IPS-18a (cell line): ENCODE measurements around the gene PTPRC.

ENCODE experiments used
- H3K27ac ChIP-seq: one replicate; pipeline ENCODE4 v1.5.1; 2013; ENCODE audit warnings: low read length
- H3K27me3 ChIP-seq: one replicate; pipeline ENCODE4 v1.6.1; 2013; ENCODE audit warnings: mild to moderate bottlenecking, low read length; ENCODE audit not compliant: control insufficient read depth, insufficient read depth
- H3K36me3 ChIP-seq: one replicate; pipeline ENCODE4 v1.6.1; 2013; ENCODE audit warnings: low read depth, low read length; ENCODE audit not compliant: control insufficient read depth
- H3K4me1 ChIP-seq: one replicate; pipeline ENCODE4 v1.6.1; 2013; ENCODE audit warnings: low read depth, low read length; ENCODE audit not compliant: control insufficient read depth
- H3K4me3 ChIP-seq: one replicate; pipeline ENCODE4 v1.5.1; 2013; ENCODE audit warnings: low read length
- H3K9ac ChIP-seq: one replicate; pipeline ENCODE4 v1.6.1; 2013; ENCODE audit warnings: mild to moderate bottlenecking, low read length, moderate library complexity
- H3K9me3 ChIP-seq: one replicate; pipeline ENCODE4 v1.6.1; 2013; ENCODE audit warnings: low read depth, low read length; ENCODE audit not compliant: control insufficient read depth

The PTPRC gene

DNA sequence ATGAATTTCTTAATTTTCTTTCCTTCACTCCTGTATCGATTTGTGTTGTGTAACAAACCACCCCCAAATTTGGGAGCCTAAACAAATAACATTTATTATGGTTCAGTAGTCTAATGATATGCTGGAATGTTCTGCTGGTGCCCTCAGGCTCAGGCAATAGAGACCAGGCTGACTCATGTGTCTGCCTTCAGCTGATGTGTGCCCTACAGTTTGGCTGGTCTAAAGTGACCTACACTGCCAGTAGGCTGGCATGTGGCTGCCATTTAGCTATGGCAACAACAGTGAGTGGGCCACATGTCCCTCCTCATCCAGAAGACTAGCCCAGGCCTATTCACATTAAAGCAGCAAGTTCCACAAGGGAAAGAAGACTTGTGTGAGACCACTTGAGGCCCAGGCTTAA, 115.8 kb downstream of the PTPRC start:
- H3K36me3 ChIP-seq: no peaks in the 10 kb centered on the region
- H3K27ac ChIP-seq: no peak overlapping the region
- H3K9ac ChIP-seq: no peak overlapping the region
- no peaks in the 10 kb centered on the region for H3K27me3 ChIP-seq
- H3K4me3 ChIP-seq: no peak overlapping the region
- H3K9me3 ChIP-seq: no peaks in the 10 kb centered on the region
- H3K4me1 ChIP-seq: no peaks in the 10 kb centered on the region

GRCh38 chr1:198755715-198756114, 116.9 kb downstream of the PTPRC start:
- no peak overlapping the region for H3K9ac ChIP-seq
- H3K4me3 ChIP-seq: no peak overlapping the region
- no peaks in the 10 kb centered on the region for H3K4me1 ChIP-seq
- no peaks in the 10 kb centered on the region for H3K27me3 ChIP-seq
- H3K9me3 ChIP-seq: no peaks in the 10 kb centered on the region
- H3K27ac ChIP-seq: no peak overlapping the region
- H3K36me3 ChIP-seq: no peaks in the 10 kb centered on the region

DNA sequence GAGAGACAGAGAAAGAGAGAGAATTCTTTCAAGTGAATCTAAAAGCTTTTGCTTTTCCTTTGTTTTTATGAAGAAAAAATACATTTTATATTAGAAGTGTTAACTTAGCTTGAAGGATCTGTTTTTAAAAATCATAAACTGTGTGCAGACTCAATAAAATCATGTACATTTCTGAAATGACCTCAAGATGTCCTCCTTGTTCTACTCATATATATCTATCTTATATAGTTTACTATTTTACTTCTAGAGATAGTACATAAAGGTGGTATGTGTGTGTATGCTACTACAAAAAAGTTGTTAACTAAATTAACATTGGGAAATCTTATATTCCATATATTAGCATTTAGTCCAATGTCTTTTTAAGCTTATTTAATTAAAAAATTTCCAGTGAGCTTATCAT, 117.6 kb downstream of the PTPRC start:
- H3K27me3 ChIP-seq: no peaks in the 10 kb centered on the region
- no peak overlapping the region for H3K9ac ChIP-seq
- H3K27ac ChIP-seq: no peak overlapping the region
- no peaks in the 10 kb centered on the region for H3K4me1 ChIP-seq
- no peaks in the 10 kb centered on the region for H3K9me3 ChIP-seq
- no peak overlapping the region for H3K4me3 ChIP-seq
- no peaks in the 10 kb centered on the region for H3K36me3 ChIP-seq

GRCh38 chr1:198761859-198762616, 123.2 kb downstream of the PTPRC start:
- Histone ChIP-seq H3K27ac (no peak overlapping the region), H3K27me3 (no peaks in the 10 kb centered on the region)

GRCh38 chr1:198763298-198763714, 124.5 kb downstream of the PTPRC start:
- no peaks in the 10 kb centered on the region for H3K4me1 ChIP-seq
- H3K36me3 ChIP-seq: no peaks in the 10 kb centered on the region
- H3K27ac ChIP-seq: no peak overlapping the region
- no peak overlapping the region for H3K4me3 ChIP-seq
- no peak overlapping the region for H3K9ac ChIP-seq
- H3K9me3 ChIP-seq: no peaks in the 10 kb centered on the region
- no peaks in the 10 kb centered on the region for H3K27me3 ChIP-seq

More at GRCh38 chr1:198761859-198762616, 123.2 kb downstream of the PTPRC start:
- Histone ChIP-seq H3K4me3 (no peak overlapping the region), H3K9me3 (no peaks in the 10 kb centered on the region), H3K9ac (no peak overlapping the region), H3K4me1 (no peaks in the 10 kb centered on the region), H3K36me3 (no peaks in the 10 kb centered on the region)

DNA sequence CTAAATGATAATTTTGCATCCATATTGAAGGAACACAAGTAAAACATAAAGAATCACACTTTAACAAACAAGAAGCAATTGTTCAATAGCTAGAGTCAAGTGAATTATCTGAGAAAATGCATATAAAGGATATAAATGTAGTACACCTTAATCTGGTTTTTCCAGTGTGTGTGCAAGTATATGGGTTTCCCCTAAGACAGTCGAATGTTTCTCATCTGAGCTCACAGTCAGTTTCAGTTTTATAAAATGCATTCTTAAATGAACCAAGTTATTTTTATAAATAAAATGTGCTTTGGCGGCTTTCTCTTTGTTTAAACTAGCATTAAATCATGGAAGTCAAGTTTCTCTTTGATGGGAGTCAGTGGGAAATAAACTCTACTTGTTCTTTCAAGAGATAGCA, 125.9 kb downstream of the PTPRC start:
- no peak overlapping the region for H3K4me3 ChIP-seq
- no peak overlapping the region for H3K9ac ChIP-seq
- peaks cover 3% of the 10 kb centered on the region for H3K4me1 ChIP-seq
- H3K27me3 ChIP-seq: no peaks in the 10 kb centered on the region
- H3K36me3 ChIP-seq: no peaks in the 10 kb centered on the region
- H3K9me3 ChIP-seq: no peaks in the 10 kb centered on the region
- no peak overlapping the region for H3K27ac ChIP-seq

GRCh38 chr1:198765416-198765815, 126.6 kb downstream of the PTPRC start:
- Histone ChIP-seq H3K27ac (no peak overlapping the region), H3K36me3 (no peaks in the 10 kb centered on the region), H3K9ac (no peak overlapping the region), H3K27me3 (no peaks in the 10 kb centered on the region), H3K9me3 (no peaks in the 10 kb centered on the region), H3K4me1 (peaks cover 6% of the 10 kb centered on the region), H3K4me3 (no peak overlapping the region)

DNA sequence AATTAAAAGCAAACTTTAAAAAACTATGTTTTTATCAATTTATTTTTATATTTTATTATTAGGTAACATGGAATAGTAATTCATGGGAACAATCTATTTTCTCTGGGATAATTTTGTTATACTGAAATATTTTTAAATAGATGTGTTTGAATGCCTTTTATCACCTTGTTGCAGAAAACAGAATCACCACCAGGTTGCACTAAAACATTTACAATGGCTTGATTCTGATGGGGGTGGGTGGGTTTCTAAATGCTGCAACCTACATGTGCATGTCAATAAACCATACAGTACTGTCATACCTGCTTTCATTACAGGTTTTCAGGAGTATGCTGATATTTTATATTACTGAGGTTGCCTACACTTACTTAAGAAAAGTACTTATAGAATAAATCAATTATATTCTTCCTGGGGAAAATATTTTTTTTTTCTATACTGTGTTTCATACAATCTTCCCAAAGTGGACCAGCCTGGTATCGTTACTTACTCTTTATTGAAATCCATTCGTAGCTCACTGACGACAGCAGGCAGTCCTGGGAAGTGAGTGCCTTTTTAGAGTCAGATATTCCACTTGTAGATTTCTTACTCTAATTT, 132.8 kb downstream of the PTPRC start:
- no peak overlapping the region for H3K9ac ChIP-seq
- no peak overlapping the region for H3K27ac ChIP-seq
- no peaks in the 10 kb centered on the region for H3K27me3 ChIP-seq

DNA sequence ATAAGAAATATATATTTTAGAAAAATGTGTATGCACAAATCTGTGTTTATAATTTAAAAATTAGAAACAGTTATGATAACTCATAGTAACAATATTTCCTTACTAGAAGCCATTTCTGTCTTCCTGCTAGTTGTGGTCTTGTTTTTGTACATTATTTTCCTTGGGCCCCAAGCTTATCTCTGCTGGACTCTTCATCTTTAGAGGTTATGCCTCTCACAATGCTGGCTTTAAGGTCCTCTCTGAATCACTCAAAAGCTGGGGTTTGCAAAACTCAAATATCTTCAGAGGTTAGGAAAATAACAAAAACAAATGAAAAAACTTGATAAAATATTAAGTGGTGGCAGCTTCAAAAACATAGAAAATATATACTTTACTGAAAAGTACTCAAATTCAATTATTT, 133.8 kb downstream of the PTPRC start:
- Histone ChIP-seq H3K27me3 (no peaks in the 10 kb centered on the region), H3K4me1 (peaks cover 9% of the 10 kb centered on the region), H3K4me3 (no peak overlapping the region), H3K27ac (no peak overlapping the region), H3K36me3 (no peaks in the 10 kb centered on the region), H3K9me3 (no peaks in the 10 kb centered on the region), H3K9ac (no peak overlapping the region)

More for the DNA sequence above, 132.8 kb downstream of the PTPRC start:
- no peaks in the 10 kb centered on the region for H3K36me3 ChIP-seq
- peaks cover 6% of the 10 kb centered on the region for H3K4me1 ChIP-seq
- no peak overlapping the region for H3K4me3 ChIP-seq
- no peaks in the 10 kb centered on the region for H3K9me3 ChIP-seq

- H3K4me1 ChIP-seq: peaks cover 12% of the 10 kb centered on the region
- H3K36me3 ChIP-seq: no peaks in the 10 kb centered on the region
- no peaks in the 10 kb centered on the region for H3K27me3 ChIP-seq
- H3K9me3 ChIP-seq: no peaks in the 10 kb centered on the region
- H3K4me3 ChIP-seq: no peak overlapping the region
- no peak overlapping the region for H3K9ac ChIP-seq
- no peak overlapping the region for H3K27ac ChIP-seq
Measured at GRCh38 chr1:198773030-198773429, 134.2 kb downstream of the PTPRC start.

- Histone ChIP-seq H3K9me3 (no peaks in the 10 kb centered on the region), H3K4me3 (no peak overlapping the region), H3K27ac (no peak overlapping the region), H3K4me1 (peaks cover 12% of the 10 kb centered on the region), H3K27me3 (no peaks in the 10 kb centered on the region), H3K36me3 (no peaks in the 10 kb centered on the region), H3K9ac (no peak overlapping the region)
Measured at GRCh38 chr1:198773523-198773922, 134.7 kb downstream of the PTPRC start.

DNA sequence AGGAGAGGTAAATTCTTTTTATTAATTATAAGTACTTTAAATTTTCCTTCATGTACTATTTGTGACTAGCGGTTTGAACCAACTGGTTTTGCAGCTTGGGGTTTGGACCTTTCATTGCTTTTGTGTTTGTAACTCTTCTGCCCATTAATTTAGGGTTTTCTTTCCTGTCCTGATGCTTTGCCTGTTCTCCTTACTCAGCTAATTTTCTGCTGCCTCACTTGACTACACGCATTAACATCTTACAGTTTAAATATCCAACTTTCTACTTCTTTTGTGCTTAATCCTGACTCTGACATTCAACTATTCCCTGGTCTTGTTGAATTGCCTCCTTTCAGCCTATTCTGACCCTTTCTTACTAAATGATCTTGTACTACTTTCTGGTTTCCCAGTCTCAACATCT, 135.6 kb downstream of the PTPRC start:
- peaks cover 12% of the 10 kb centered on the region for H3K4me1 ChIP-seq
- H3K27ac ChIP-seq: no peak overlapping the region
- no peaks in the 10 kb centered on the region for H3K9me3 ChIP-seq
- H3K4me3 ChIP-seq: no peak overlapping the region
- H3K36me3 ChIP-seq: no peaks in the 10 kb centered on the region
- no peaks in the 10 kb centered on the region for H3K27me3 ChIP-seq
- no peak overlapping the region for H3K9ac ChIP-seq
